Measurements from ENCODE around the gene TNXB.

DNA sequence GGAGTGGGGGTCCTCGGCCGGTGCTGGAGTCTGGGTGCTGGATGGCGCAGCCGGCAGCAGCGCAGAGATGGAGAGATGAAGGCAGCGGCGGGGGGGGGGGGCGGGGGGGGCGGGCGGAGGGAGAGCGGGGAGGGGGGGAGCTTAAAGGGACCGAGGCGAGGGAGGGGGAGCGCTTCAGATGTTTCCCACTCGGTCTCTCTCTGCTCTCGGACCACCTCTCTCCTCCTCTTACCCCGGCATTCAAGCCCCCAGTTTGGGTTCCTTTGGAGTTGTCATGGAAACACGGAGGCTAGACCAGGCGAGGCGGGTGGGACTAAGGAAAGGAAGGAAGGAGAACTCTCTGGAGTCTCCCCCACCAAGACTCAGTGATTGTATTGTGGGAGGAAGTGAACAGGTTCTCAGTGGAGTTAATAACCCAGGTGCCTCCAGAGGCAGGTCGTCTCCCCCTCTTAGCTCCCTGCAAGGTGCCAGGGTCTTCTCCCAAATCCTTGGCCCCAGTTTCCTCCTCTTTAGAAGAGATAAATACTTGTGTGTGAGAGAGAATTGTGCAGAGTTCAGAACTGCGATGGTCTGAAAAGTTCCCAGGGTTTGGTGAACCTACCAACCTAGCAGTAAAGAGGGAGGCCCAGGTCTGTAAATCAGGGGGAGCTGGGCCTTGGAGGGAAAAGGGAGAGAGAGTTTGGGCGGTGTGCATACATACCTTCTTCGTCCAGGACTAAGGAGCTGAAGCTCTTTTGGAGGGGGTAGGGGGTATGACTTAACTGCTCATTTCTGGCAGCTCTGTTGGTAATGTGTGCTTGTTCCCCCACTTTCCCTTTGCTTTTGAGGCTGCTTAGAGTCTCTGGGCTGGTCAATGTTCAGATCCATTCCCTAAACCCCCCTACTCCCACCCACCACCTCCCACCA is 43.0 kb upstream of the TNXB start, which contains the start of gene PRRT1:
- TF ChIP-seq POLR2AphosphoS5 (IDR thresholded peaks at IDR 0.05; ENCODE audit: low read depth) (no peak), ZNF331 (CRISPR knock-in tag; IDR thresholded peaks at IDR 0.05; ENCODE audit: low read depth) (no peak), ETS1 (IDR thresholded peaks at IDR 0.05) (no peak), EZH2 (IDR thresholded peaks at IDR 0.05; ENCODE audit: low read depth, unreplicated experiment) (no peak), EZH2phosphoT487 (IDR thresholded peaks at IDR 0.05; ENCODE audit: unreplicated experiment) (no peak), JUNB (IDR thresholded peaks at IDR 0.05; ENCODE audit: unreplicated experiment) (no peak), ZNF114 (CRISPR knock-in tag; IDR thresholded peaks at IDR 0.05) (no peak), NANOG (IDR thresholded peaks at IDR 0.05; ENCODE audit: borderline replicate concordance) (no peak), STAT1 (IDR thresholded peaks at IDR 0.05; ENCODE audit: unreplicated experiment) (no peak), CREB1 (CRISPR knock-in tag; IDR thresholded peaks at IDR 0.05; ENCODE audit: low read depth) (no peak)
- TF ChIP-seq, protein P1, sequence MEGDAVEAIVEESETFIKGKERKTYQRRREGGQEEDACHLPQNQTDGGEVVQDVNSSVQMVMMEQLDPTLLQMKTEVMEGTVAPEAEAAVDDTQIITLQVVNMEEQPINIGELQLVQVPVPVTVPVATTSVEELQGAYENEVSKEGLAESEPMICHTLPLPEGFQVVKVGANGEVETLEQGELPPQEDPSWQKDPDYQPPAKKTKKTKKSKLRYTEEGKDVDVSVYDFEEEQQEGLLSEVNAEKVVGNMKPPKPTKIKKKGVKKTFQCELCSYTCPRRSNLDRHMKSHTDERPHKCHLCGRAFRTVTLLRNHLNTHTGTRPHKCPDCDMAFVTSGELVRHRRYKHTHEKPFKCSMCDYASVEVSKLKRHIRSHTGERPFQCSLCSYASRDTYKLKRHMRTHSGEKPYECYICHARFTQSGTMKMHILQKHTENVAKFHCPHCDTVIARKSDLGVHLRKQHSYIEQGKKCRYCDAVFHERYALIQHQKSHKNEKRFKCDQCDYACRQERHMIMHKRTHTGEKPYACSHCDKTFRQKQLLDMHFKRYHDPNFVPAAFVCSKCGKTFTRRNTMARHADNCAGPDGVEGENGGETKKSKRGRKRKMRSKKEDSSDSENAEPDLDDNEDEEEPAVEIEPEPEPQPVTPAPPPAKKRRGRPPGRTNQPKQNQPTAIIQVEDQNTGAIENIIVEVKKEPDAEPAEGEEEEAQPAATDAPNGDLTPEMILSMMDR (conservative IDR thresholded peaks at IDR 0.05; ENCODE audit: low read depth in 2 of 2), result no peak
- TF ChIP-seq, protein P2, sequence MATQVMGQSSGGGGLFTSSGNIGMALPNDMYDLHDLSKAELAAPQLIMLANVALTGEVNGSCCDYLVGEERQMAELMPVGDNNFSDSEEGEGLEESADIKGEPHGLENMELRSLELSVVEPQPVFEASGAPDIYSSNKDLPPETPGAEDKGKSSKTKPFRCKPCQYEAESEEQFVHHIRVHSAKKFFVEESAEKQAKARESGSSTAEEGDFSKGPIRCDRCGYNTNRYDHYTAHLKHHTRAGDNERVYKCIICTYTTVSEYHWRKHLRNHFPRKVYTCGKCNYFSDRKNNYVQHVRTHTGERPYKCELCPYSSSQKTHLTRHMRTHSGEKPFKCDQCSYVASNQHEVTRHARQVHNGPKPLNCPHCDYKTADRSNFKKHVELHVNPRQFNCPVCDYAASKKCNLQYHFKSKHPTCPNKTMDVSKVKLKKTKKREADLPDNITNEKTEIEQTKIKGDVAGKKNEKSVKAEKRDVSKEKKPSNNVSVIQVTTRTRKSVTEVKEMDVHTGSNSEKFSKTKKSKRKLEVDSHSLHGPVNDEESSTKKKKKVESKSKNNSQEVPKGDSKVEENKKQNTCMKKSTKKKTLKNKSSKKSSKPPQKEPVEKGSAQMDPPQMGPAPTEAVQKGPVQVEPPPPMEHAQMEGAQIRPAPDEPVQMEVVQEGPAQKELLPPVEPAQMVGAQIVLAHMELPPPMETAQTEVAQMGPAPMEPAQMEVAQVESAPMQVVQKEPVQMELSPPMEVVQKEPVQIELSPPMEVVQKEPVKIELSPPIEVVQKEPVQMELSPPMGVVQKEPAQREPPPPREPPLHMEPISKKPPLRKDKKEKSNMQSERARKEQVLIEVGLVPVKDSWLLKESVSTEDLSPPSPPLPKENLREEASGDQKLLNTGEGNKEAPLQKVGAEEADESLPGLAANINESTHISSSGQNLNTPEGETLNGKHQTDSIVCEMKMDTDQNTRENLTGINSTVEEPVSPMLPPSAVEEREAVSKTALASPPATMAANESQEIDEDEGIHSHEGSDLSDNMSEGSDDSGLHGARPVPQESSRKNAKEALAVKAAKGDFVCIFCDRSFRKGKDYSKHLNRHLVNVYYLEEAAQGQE (IDR thresholded peaks at IDR 0.05; ENCODE audit: unreplicated experiment), result no peak
- TF ChIP-seq, protein P3, sequence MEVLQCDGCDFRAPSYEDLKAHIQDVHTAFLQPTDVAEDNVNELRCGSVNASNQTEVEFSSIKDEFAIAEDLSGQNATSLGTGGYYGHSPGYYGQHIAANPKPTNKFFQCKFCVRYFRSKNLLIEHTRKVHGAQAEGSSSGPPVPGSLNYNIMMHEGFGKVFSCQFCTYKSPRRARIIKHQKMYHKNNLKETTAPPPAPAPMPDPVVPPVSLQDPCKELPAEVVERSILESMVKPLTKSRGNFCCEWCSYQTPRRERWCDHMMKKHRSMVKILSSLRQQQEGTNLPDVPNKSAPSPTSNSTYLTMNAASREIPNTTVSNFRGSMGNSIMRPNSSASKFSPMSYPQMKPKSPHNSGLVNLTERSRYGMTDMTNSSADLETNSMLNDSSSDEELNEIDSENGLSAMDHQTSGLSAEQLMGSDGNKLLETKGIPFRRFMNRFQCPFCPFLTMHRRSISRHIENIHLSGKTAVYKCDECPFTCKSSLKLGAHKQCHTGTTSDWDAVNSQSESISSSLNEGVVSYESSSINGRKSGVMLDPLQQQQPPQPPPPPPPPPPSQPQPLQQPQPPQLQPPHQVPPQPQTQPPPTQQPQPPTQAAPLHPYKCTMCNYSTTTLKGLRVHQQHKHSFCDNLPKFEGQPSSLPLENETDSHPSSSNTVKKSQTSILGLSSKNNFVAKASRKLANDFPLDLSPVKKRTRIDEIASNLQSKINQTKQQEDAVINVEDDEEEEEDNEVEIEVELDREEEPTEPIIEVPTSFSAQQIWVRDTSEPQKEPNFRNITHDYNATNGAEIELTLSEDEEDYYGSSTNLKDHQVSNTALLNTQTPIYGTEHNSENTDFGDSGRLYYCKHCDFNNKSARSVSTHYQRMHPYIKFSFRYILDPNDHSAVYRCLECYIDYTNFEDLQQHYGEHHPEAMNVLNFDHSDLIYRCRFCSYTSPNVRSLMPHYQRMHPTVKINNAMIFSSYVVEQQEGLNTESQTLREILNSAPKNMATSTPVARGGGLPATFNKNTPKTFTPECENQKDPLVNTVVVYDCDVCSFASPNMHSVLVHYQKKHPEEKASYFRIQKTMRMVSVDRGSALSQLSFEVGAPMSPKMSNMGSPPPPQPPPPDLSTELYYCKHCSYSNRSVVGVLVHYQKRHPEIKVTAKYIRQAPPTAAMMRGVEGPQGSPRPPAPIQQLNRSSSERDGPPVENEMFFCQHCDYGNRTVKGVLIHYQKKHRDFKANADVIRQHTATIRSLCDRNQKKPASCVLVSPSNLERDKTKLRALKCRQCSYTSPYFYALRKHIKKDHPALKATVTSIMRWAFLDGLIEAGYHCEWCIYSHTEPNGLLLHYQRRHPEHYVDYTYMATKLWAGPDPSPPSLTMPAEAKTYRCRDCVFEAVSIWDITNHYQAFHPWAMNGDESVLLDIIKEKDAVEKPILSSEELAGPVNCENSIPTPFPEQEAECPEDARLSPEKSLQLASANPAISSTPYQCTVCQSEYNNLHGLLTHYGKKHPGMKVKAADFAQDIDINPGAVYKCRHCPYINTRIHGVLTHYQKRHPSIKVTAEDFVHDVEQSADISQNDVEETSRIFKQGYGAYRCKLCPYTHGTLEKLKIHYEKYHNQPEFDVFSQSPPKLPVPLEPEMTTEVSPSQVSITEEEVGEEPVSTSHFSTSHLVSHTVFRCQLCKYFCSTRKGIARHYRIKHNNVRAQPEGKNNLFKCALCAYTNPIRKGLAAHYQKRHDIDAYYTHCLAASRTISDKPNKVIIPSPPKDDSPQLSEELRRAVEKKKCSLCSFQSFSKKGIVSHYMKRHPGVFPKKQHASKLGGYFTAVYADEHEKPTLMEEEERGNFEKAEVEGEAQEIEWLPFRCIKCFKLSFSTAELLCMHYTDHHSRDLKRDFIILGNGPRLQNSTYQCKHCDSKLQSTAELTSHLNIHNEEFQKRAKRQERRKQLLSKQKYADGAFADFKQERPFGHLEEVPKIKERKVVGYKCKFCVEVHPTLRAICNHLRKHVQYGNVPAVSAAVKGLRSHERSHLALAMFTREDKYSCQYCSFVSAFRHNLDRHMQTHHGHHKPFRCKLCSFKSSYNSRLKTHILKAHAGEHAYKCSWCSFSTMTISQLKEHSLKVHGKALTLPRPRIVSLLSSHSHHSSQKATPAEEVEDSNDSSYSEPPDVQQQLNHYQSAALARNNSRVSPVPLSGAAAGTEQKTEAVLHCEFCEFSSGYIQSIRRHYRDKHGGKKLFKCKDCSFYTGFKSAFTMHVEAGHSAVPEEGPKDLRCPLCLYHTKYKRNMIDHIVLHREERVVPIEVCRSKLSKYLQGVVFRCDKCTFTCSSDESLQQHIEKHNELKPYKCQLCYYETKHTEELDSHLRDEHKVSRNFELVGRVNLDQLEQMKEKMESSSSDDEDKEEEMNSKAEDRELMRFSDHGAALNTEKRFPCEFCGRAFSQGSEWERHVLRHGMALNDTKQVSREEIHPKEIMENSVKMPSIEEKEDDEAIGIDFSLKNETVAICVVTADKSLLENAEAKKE (CRISPR knock-in tag; IDR thresholded peaks at IDR 0.05), result no peak
